MCF 10A (cell line): ENCODE data around the gene CLDND1. TPM values are rescaled to one million over a fixed set of nuclear protein-coding genes. Genes with fewer than 3 reads are reported as not detected.
"Not testable (repeated sequence)": the region's sequence is repeated elsewhere in the genome, so short reads cannot be mapped to it uniquely, and the experiment has no call there.

Experiments
- BruUV-seq: library from RNA; stranded (reverse); fragments of 400-500 nt; replicated peaks from 2 replicates; lab custom pipeline; 2021; lab: Mats Ljungman, UMichigan
- CTCF ChIA-PET: fragments of 300-600 bp; sonication (Branson Sonifier 250); formaldehyde crosslinking; extraction: SDS; loops from one replicate; lab custom pipeline; 2021; ENCODE audit warnings: antibody characterized with exemption, inconsistent platforms; lab: Yijun Ruan, JAX
- POLR2A ChIA-PET: fragments of 300-600, 350-650 bp; sonication (Branson Sonifier 250); formaldehyde crosslinking; extraction: SDS; loops from one replicate; lab custom pipeline; 2020; ENCODE audit warnings: antibody characterized with exemption, inconsistent platforms; lab: Yijun Ruan, JAX
- DNase-seq: peaks from one replicate; pipeline ENCODE4 v3.0.0-alpha.2; 2018; ENCODE audit not compliant: unreplicated experiment
- H3K27ac Mint-ChIP-seq: one replicate; pipeline ENCODE4 v1.8.0; 2022; ENCODE audit warnings: mild to moderate bottlenecking, low read depth, mixed read lengths; ENCODE audit not compliant: unreplicated experiment
- H3K27me3 Mint-ChIP-seq: one replicate; pipeline ENCODE4 v1.8.0; 2022; ENCODE audit warnings: mixed read lengths; ENCODE audit not compliant: insufficient read depth, unreplicated experiment
- H3K36me3 Mint-ChIP-seq: one replicate; pipeline ENCODE4 v1.8.0; 2022; ENCODE audit warnings: mild to moderate bottlenecking, moderate library complexity, mixed read lengths; ENCODE audit not compliant: insufficient read depth, unreplicated experiment
- H3K4me1 Mint-ChIP-seq: one replicate; pipeline ENCODE4 v1.8.0; 2022; ENCODE audit warnings: mixed read lengths; ENCODE audit not compliant: insufficient read depth, unreplicated experiment
- H3K4me3 Mint-ChIP-seq: one replicate; pipeline ENCODE4 v1.8.0; 2022; ENCODE audit warnings: mild to moderate bottlenecking, moderate library complexity, mixed read lengths; ENCODE audit not compliant: unreplicated experiment
- H3K9me3 Mint-ChIP-seq: one replicate; pipeline ENCODE4 v1.8.0; 2022; ENCODE audit warnings: mixed read lengths; ENCODE audit not compliant: unreplicated experiment
- intact Hi-C: fragments of 100-400 bp; cut with micrococcal nuclease; formaldehyde crosslinking; loops from 2 replicates; pipeline ENCODE4 v1.14.1; 2022
- total RNA-seq: library from RNA; stranded (reverse); gene quantifications from 2 replicates; pipeline ENCODE4 v1.2.3, GENCODE V29; 2022
- TF ChIP-seq, protein P1 (sequence below): fragments of 200-600 bp; IDR thresholded peaks from one replicate; pipeline ENCODE4 v1.8.0; 2022; ENCODE audit warnings: antibody characterized with exemption, mild to moderate bottlenecking; ENCODE audit not compliant: unreplicated experiment

The CLDND1 gene
- total RNA-seq, 1 experiment from 2014 or later: 128 TPM

DNA sequence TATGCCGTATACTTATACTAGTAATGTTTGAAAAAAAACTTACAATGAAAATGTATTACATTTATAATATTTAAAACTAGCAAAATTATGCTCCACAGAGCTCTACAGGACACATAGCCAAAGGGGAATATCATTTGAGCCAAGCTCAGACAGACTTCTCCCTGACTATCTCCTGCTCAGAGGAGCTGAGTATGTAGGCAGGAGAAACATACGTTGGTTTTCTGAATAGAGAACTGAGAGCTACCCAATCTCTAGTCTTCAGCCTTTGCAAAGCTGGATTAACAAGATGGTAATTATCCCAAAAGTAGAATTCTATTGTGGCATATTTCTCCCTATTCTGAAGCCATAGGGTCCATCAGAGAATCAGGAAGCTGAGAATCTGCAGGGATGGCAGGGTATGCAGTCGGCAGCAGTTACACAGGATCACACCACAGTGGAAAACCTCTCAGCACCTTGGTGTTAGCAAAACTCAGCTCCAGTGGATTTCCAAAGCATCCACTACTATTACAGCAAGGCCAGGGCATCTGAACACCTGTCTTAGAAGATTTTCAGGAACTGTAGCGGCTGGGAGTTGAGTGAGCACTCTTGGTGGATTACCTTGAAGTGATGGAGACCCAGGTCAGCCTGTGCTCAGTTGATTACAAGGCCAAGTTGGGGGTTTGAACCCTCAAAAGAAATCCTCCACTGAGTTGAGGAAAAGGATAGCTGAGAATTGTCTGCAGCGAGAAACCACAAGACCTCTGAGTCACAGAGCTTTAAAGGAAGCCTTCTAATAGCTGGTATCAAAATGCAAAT, 39.2 kb upstream of the CLDND1 start:
- intact Hi-C loops: no loop called here
- no peak for DNase-seq
- CTCF ChIA-PET: interaction anchor here (0.9 to 3.2 kb wide), 4 partner anchors 9 to 40 kb away, joined by 3 to 9 read pairs (median 4); no protein-coding TSS in a partner anchor
- no peak overlapping the region for H3K4me3 Mint-ChIP-seq
- no peaks in the 10 kb centered on the region for H3K9me3 Mint-ChIP-seq
- H3K36me3 Mint-ChIP-seq: no peaks in the 10 kb centered on the region
- no TSS peak for BruUV-seq
- peaks cover 10% of the 10 kb centered on the region for H3K4me1 Mint-ChIP-seq
- H3K27me3 Mint-ChIP-seq: no peaks in the 10 kb centered on the region
- TF ChIP-seq, protein P1, sequence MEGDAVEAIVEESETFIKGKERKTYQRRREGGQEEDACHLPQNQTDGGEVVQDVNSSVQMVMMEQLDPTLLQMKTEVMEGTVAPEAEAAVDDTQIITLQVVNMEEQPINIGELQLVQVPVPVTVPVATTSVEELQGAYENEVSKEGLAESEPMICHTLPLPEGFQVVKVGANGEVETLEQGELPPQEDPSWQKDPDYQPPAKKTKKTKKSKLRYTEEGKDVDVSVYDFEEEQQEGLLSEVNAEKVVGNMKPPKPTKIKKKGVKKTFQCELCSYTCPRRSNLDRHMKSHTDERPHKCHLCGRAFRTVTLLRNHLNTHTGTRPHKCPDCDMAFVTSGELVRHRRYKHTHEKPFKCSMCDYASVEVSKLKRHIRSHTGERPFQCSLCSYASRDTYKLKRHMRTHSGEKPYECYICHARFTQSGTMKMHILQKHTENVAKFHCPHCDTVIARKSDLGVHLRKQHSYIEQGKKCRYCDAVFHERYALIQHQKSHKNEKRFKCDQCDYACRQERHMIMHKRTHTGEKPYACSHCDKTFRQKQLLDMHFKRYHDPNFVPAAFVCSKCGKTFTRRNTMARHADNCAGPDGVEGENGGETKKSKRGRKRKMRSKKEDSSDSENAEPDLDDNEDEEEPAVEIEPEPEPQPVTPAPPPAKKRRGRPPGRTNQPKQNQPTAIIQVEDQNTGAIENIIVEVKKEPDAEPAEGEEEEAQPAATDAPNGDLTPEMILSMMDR: no peak
- POLR2A ChIA-PET: interaction anchor here (0.6 to 1.4 kb wide), 2 partner anchors 36 to 39 kb away, joined by 3 to 5 read pairs; partner anchors contain the start of gene CLDND1
- H3K27ac Mint-ChIP-seq: no peak overlapping the region

DNA sequence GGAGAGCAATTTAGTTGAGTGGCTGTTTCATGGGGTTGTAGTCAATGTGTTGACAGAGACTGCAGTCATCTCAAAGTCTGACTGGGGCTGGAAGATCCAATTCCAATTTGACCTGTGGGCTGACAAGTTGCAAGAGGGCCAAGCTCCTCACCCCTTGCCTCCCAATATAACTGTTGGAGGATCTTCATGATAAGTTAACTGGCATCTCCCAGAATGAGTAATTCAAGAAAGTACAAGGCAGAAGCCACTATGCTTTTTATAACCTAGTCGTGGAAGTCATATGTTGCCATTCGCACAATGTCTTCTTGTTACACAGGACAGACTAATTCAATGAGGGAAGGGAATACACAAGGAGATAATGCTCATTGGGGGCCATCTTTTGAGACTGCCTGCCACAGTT, 38.2 kb upstream of the CLDND1 start:
- Mint-ChIP-seq H3K4me3 (no peak overlapping the region), H3K36me3 (no peaks in the 10 kb centered on the region), H3K27ac (no peak overlapping the region), H3K9me3 (no peaks in the 10 kb centered on the region), H3K4me1 (peaks cover 10% of the 10 kb centered on the region), H3K27me3 (no peaks in the 10 kb centered on the region)
- no TSS peak for BruUV-seq
- no peak for DNase-seq
- intact Hi-C loops: no loop called here
- CTCF ChIA-PET: no interaction called here
- POLR2A ChIA-PET: interaction anchor here (1.2 kb wide), 1 partner anchor 9 kb away, joined by 3 read pairs; no protein-coding TSS in a partner anchor
- TF ChIP-seq, protein P1: no peak

DNA sequence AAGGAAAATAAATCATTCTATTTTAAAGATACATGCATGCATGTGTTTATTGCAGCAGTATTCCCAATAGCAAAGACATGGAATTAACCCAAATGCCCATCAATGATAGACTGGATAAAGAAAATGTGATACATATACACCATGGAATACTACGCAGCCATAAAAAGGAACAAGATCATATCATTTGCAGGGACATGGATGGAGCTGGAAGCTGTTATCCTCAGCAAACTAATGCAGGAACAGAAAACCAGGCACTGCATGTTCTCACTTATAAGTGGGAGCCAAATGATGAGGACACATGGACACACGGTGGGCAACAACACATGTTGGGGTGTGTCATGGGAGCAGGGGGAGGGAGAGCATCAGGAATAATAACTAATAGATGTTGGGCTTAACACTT, 37.1 kb upstream of the CLDND1 start:
- H3K4me3 Mint-ChIP-seq, DNase-seq, H3K36me3 Mint-ChIP-seq, CTCF ChIA-PET, H3K27me3 Mint-ChIP-seq, intact Hi-C loops, H3K9me3 Mint-ChIP-seq, BruUV-seq, H3K4me1 Mint-ChIP-seq, H3K27ac Mint-ChIP-seq: not testable (repeated sequence)
- POLR2A ChIA-PET: interaction anchor here (0.9 to 1.2 kb wide), 2 partner anchors 10 to 25 kb away, joined by 3 read pairs; no protein-coding TSS in a partner anchor

DNA sequence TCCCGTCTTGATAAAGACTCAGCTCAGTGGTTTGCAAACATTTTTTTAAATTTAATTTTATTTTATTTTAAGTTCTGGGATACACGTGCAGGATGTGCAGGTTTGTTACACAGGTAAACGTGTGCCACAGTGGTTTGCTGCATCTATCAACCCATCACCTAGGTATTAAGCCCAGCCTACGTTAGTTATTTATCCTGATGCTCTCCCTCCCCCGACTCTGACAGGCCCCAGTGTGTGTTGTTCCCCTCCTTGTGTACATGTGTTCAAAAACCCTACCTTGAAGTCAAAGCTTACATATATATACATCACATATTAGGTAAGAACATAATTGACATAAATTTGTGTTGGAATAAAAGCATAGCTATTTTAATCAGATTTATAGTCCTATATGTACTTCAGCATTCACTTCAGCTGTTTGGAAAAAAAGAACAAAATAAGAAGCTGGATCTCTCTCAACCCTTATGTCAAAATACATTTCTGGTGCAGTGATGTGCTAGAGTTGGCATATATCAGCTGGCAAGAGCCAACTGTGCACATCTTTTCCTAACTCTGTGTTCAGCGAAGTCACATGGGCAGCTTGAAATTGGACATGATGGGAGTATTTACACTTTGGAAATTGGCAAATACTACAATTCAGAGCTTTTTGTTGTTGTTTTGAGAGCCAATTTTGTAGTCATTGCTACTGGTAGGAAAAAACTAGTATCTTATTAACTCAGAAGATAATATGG, 35.6 kb upstream of the CLDND1 start:
- intact Hi-C loops: no loop called here
- POLR2A ChIA-PET: no interaction called here
- BruUV-seq: no TSS peak
- peaks cover 10% of the 10 kb centered on the region for H3K4me1 Mint-ChIP-seq
- no peak overlapping the region for H3K4me3 Mint-ChIP-seq
- no peaks in the 10 kb centered on the region for H3K36me3 Mint-ChIP-seq
- H3K27me3 Mint-ChIP-seq: no peaks in the 10 kb centered on the region
- DNase-seq: no peak
- H3K9me3 Mint-ChIP-seq: no peaks in the 10 kb centered on the region
- CTCF ChIA-PET: interaction anchor here (0.6 to 1.4 kb wide), 3 partner anchors 14 to 551 kb away, joined by 3 to 6 read pairs (median 3); no protein-coding TSS in a partner anchor
- no peak overlapping the region for H3K27ac Mint-ChIP-seq
- TF ChIP-seq, protein P1: no peak
